Small intestine (tissue), 7 donors: ENCODE results near the gene HGF. TPM values are rescaled to one million over a fixed set of nuclear protein-coding genes. Genes with fewer than 3 reads are reported as not detected.

Experiments
- DNase-seq, 2 donors: peaks; one replicate each; pipeline versions ENCODE4 v3.0.0 to v3.0.0-alpha.2; 2013
- FAIRE-seq: peaks from 2 replicates; lab custom pipeline; 2012; peaks lifted over from hg19 to GRCh38; lab: Jason Lieb, UNC
- H3K27ac ChIP-seq, 3 donors: one replicate each; pipeline ENCODE4 v1.5.1; 2013; ENCODE audit warnings: low read length in 2 of 3, mild to moderate bottlenecking in 2 of 3, control low read depth in 1 of 3, inconsistent platforms in 1 of 3, low read depth in 1 of 3, moderate library complexity in 1 of 3
- H3K27me3 ChIP-seq, 3 donors: one replicate each; pipeline ENCODE4 v1.6.1; 2013; ENCODE audit warnings: low read length in 3 of 3, inconsistent platforms in 1 of 3; ENCODE audit not compliant: control insufficient read depth in 3 of 3, insufficient read depth in 3 of 3
- H3K36me3 ChIP-seq, 3 donors: one replicate each; pipeline ENCODE4 v1.6.1; 2013; ENCODE audit warnings: low read length in 3 of 3, inconsistent platforms in 1 of 3, low read depth in 1 of 3, mild to moderate bottlenecking in 1 of 3, moderate library complexity in 1 of 3; ENCODE audit not compliant: control insufficient read depth in 3 of 3, insufficient read depth in 2 of 3
- H3K4me1 ChIP-seq, 3 donors: one replicate each; pipeline ENCODE4 v1.6.1; 2013; ENCODE audit warnings: low read length in 2 of 3, inconsistent platforms in 1 of 3, low read depth in 1 of 3, mild to moderate bottlenecking in 1 of 3, moderate library complexity in 1 of 3; ENCODE audit not compliant: control insufficient read depth in 3 of 3, insufficient read depth in 2 of 3
- H3K4me3 ChIP-seq, 3 donors: one replicate each; pipeline ENCODE4 v1.5.1; 2013; ENCODE audit warnings: low read length in 3 of 3, control low read depth in 1 of 3, inconsistent platforms in 1 of 3, low read depth in 1 of 3, mild to moderate bottlenecking in 1 of 3, moderate library complexity in 1 of 3
- H3K9me3 ChIP-seq, 2 donors: one replicate each; pipeline ENCODE4 v1.6.1; 2013; ENCODE audit warnings: low read depth in 1 of 2, low read length in 1 of 2; ENCODE audit not compliant: control insufficient read depth in 2 of 2, insufficient read depth in 1 of 2
- WGBS, 3 donors: extraction: QIAGEN DNeasy Blood & Tissue Kit; methylation state at CpG; one replicate each; pipeline ENCODE4 v1.1.7; 2013; 5-methylcytosine and 5-hydroxymethylcytosine counted together
- polyA plus RNA-seq, 4 donors: library from polyadenylated mRNA; stranded (reverse) in 3 of 4; unstranded in 1 of 4; fragments of 200-250 nt in 3 of 4; fragments of 120-200 nt in 1 of 4; gene quantifications; one replicate each; pipeline versions ENCODE4 v1.2.1 to v1.2.3, GENCODE V29; 2013
- donor health status: healthy with polysubstance abuse.
- donor health status: control.
- donor health status: control.
- donor health status: Bipolar disorder and iron deficiency.
- donor health status: healthy.

HGF gene
- polyA plus RNA-seq, 4 donors, result under 0.01 to 1.4 (median 1.2) TPM; not detected in 1

- no peaks in the 10 kb centered on the region for H3K9me3 ChIP-seq
- no peak overlapping the region for H3K4me3 ChIP-seq
- no peaks in the 10 kb centered on the region for H3K27me3 ChIP-seq
- no peaks in the 10 kb centered on the region for H3K36me3 ChIP-seq
- H3K4me1 ChIP-seq, result no peaks in the 10 kb centered on the region
- no peak overlapping the region for H3K27ac ChIP-seq
- no peak for DNase-seq
- no peak for FAIRE-seq
- 21 to 55% (median 28%) methylated on average over 2 of the region's 2 CpGs for WGBS, 3 donors
These were observed 11.3 kb upstream of the HGF start for GRCh38 chr7:81780914-81781693.

GRCh38 chr7:81779706-81780105, 9.9 kb upstream of the HGF start:
- Histone ChIP-seq H3K4me1 (no peaks in the 10 kb centered on the region), H3K27ac (no peak overlapping the region), H3K9me3 (no peaks in the 10 kb centered on the region), H3K27me3 (no peaks in the 10 kb centered on the region), H3K36me3 (no peaks in the 10 kb centered on the region), H3K4me3 (no peak overlapping the region)
- no peak for FAIRE-seq
- WGBS, 3 donors, result 80 to 88% (median 81%) methylated on average over 4 of the region's 4 CpGs
- DNase-seq, result no peak

- Histone ChIP-seq H3K27ac (no peak overlapping the region), H3K4me1 (no peaks in the 10 kb centered on the region), H3K36me3 (no peaks in the 10 kb centered on the region), H3K4me3 (no peak overlapping the region), H3K27me3 (no peaks in the 10 kb centered on the region), H3K9me3 (no peaks in the 10 kb centered on the region)
- FAIRE-seq (no peak), DNase-seq (no peak)
These were observed 7.8 kb upstream of the HGF start for GRCh38 chr7:81777697-81778096.

- no peaks in the 10 kb centered on the region for H3K27me3 ChIP-seq
- no peaks in the 10 kb centered on the region for H3K9me3 ChIP-seq
- WGBS, 3 donors, result 44 to 72% (median 48%) methylated on average over 5 of the region's 5 CpGs
- FAIRE-seq (no peak), DNase-seq (no peak)
- no peak overlapping the region for H3K4me3 ChIP-seq
- H3K36me3 ChIP-seq, result no peaks in the 10 kb centered on the region
- H3K27ac ChIP-seq, result no peak overlapping the region
- H3K4me1 ChIP-seq, result no peaks in the 10 kb centered on the region
These were observed 7.2 kb upstream of the HGF start for GRCh38 chr7:81776948-81777630.

- WGBS, 3 donors, result 45 to 79% (median 58%) methylated on average over 1 of the region's 1 CpG
- Histone ChIP-seq H3K9me3 (no peaks in the 10 kb centered on the region), H3K4me1 (no peaks in the 10 kb centered on the region), H3K36me3 (no peaks in the 10 kb centered on the region), H3K27ac (no peak overlapping the region), H3K27me3 (no peaks in the 10 kb centered on the region), H3K4me3 (no peak overlapping the region)
- FAIRE-seq, result no peak
- no peak for DNase-seq
These were observed 6.3 kb upstream of the HGF start for GRCh38 chr7:81776161-81776560.

GRCh38 chr7:81775560-81775959, 5.7 kb upstream of the HGF start:
- H3K36me3 ChIP-seq, result no peaks in the 10 kb centered on the region
- no peak overlapping the region for H3K4me3 ChIP-seq
- WGBS, 3 donors, result 61 to 81% (median 61%) methylated on average over 2 of the region's 2 CpGs
- FAIRE-seq, result no peak
- H3K27me3 ChIP-seq, result no peaks in the 10 kb centered on the region
- no peaks in the 10 kb centered on the region for H3K4me1 ChIP-seq
- DNase-seq, result no peak
- H3K27ac ChIP-seq, result no peak overlapping the region
- no peaks in the 10 kb centered on the region for H3K9me3 ChIP-seq

- no peaks in the 10 kb centered on the region for H3K4me1 ChIP-seq
- H3K9me3 ChIP-seq, result no peaks in the 10 kb centered on the region
- no peaks in the 10 kb centered on the region for H3K36me3 ChIP-seq
- no peak for DNase-seq
- no peak overlapping the region for H3K27ac ChIP-seq
- H3K4me3 ChIP-seq, result no peak overlapping the region
- FAIRE-seq, result no peak
- 78 to 83% (median 82%) methylated on average over 5 of the region's 5 CpGs for WGBS, 3 donors
- H3K27me3 ChIP-seq, result peaks cover 0 to 3% (median 0%) of the 10 kb centered on the region in 3 donors
These were observed 4.7 kb upstream of the HGF start for GRCh38 chr7:81774551-81774950.

- WGBS, 3 donors, result 64 to 77% (median 72%) methylated on average over 7 of the region's 7 CpGs
- Histone ChIP-seq H3K4me3 (no peak overlapping the region), H3K27me3 (peaks cover 0 to 3% (median 0%) of the 10 kb centered on the region in 3 donors), H3K9me3 (no peaks in the 10 kb centered on the region), H3K4me1 (no peaks in the 10 kb centered on the region), H3K36me3 (no peaks in the 10 kb centered on the region), H3K27ac (no peak overlapping the region)
- DNase-seq, result no peak
- no peak for FAIRE-seq
These were observed 929 bp upstream of the HGF start for GRCh38 chr7:81770728-81771223.
